NCI-H748 (cell line): ENCODE data around the gene MAF.

Experiments used
- DNase-seq: peaks from one replicate; lab custom pipeline; 2025; ENCODE audit not compliant: unreplicated experiment; lab: John Stamatoyannopoulos, UW

The MAF gene

DNA sequence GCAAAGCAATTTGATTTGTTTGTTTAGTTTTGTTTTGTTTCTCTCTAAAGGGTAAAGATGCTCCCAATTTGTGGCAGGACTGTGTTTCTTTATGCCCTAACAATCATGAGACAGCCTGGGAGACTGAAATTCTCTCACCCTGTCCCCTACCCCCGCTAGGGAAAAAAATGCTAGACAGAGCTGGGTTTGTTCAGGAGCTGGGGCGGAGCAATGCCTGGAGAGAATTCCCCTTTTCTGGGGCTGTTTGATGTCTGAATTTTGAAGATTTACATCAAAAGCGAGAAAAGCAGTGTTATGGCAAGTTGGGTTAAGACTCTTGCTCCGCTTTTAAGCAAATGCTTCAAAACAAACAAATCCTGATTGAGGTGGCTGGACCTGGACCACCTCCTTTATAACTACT is 8.4 kb downstream of the MAF start:
- DNase-seq: no peak

DNA sequence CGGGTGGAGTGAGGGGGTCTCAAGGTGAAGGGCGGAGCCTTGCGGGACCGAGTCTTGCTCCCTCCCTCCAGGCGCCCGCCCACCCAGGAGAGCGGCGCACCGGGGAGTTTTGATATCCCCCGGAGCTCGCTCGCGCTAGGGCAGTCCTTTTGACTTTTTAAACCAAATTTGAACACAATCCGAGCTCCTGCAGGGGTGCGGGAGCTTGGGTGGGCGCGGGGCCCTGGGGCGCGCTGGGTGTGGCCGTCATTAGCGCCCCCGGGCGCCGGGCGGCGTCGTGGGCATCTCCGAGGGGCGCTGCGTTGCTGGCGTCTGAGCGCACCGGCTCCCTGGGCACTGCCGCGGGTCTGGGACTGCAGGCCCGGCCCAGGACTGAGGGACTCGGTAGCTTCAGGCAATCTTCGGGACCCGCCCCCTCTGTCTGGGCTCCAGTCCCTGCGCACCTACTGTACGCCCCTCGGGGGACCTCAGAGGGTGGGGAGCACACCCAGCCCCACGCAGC is 10.9 kb downstream of the MAF start:
- no peak for DNase-seq

DNA sequence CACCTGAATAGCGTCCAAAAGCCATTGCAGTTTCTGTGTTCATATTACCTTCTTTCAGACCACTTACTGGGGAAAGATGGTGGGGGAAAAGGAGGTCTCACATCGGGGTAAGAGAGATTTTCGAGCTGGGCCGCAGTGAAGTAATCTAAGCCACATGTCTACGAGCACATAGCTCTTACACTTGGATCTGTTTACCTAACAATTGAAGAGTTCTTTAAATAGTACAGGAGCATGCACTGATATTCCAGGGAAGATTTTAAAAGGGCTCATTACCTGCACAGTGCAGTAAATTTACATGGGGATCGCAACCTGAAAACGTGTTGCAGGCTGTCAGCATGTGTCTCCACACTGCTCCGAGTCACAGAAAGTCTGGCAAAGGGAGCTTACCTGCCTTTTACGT is 12.6 kb downstream of the MAF start:
- DNase-seq: no peak

DNA sequence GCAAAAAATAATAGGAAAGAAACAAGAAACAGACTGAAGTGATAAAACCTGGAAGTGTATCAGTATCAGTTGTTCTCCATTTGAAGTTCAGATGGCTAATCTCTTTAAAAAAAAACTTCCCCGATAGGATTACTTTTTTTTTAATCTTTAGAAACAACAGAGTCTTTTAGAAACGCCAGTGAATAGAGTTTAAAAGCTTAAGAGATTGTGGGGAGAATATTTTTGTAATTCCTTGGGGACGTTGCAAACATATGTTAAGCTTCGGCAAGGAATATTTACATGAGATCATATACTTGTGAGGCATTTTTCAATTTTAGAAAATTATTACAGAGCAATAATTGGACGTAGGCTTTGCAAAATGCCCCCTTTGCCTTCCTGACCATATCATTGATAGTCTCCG is 13.2 kb downstream of the MAF start:
- no peak for DNase-seq

DNA sequence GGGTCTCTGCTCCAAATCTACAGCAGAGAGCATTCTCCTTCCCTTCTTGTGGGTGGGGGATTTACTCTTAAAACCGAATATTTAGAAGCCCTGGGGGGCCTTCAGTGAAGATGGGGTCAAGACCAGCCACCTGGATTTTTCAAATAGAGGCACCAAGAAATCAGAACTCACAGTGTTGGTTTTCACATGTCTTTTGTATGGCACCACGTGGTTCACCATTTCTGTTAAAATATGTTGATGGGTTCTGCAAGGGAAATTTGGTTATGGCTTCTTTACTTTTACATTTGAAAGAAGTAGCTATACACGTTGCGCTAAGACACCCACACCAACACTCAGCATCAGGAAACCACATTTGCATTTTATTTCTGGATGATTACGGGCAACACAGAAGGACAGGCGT is 17.7 kb downstream of the MAF start:
- no peak for DNase-seq

DNA sequence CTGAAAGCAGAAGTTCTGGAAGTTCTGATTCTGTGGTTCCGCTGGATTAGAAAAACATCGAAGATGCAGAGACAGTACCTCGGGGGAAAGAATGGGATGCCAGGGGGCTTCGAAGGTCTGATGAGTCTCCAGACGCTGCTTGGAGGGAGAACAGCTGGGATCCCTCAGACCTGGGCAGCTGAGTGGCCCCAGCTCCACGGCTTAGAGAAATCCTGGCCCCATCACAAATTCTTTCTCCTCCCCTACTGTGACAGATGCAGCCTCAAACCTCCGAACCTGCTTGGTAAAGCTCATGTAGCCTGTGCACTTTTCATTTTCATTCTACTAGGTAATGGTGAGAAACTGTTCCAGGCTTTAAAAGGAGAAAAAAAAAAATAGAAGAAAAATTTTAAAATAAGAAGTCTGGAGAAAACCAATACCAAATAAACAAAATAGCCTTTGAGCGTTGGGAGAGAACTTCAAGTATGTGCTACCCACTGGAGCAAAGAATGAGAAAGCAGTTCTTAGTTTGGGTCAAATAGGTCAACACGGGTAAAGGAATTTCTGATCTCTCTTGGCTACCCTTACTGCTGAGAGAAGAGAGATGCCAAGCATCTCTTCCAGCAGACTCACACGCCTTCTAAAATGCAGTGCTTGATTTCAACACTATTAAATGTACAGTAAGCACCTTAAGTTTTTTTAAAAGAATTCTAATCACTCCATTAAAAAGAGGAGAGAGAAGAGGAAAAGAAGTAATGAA is 19.9 kb downstream of the MAF start:
- no peak for DNase-seq

DNA sequence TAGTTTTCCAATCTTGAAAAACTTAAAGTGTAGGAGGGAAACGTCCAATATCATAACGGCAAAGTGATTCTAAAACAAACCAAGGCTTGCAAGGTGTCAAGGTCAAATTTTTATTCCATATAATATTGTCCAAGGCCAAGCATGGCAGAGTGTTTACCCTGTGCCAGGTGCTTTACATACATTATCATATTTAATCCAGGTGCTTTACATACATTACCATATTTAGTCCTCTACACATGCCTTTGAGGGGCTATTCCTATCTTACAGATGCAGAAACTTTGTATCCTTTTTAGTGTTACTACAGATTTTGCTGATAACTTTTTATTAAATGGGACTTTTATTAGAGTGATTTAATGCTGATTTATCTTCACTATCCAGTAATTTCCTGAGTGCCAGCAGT is 23.9 kb downstream of the MAF start:
- DNase-seq: no peak

DNA sequence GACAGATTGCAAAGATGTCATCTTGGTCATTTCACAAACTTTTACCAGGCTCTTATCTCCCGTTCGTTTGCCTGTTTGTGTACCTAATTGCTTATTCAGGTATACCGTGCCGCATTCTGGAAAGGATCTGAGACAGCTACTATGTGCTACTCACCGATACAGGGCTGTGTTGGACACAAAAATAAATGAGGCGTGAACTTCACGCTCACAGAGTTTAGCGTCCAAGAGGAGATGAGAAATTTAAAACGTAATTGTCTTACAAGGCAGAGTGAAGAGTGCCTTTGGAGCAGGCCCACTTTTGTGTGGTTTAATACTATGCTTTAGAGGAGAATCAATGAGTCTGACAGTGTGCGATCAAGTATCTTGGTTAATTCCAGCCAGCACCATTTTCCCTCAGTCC is 26.7 kb downstream of the MAF start:
- DNase-seq: no peak

DNA sequence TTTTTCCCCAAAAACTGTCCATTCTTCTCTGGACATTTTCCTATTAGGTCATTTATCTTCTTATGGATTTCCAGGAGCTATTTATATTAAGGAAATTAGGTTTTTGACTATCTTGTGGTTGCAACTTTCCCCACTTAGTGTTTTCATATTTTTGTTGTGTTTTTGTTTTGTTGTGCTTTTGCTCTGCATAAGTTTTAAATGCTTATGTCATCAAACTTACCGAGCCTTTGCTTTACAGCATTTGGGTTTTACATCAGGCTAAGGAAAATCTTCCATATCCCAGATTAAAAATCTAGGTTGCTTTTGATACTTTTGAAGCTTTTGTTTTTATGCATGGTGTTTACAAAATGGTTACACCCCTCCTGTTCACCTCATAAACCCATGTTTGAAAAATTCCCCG is 27.5 kb downstream of the MAF start:
- DNase-seq: no peak

DNA sequence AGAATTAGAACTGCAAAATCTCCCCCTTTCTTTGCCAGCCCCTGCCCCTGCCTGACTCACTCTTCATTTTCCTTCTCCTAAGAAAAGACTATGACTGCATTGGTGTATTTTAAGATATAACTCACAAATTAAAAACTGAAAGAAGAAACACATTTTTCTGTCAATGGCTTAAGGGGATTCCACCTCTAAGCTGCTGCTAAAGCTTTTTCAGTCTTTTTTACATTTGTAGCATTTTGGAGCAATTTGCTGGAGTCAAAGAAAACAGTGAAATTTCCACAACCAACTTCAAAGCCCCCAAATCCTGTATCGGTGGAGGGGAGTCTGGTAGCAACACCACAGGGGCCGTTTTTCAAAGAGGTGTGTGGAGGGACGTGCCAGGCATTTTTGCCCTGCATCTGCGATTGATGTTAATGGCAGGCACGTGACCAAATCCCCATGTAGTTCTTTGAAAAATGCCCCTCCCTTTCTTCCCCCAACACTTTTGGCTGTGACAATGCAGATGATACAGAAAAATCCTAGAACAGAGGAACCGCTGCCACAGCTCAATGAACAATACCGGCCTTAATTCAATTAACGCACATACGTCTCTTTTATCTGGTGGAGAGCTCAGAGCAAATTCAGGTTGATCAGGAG is 28.5 kb downstream of the MAF start:
- DNase-seq: peak; percentile 33

DNA sequence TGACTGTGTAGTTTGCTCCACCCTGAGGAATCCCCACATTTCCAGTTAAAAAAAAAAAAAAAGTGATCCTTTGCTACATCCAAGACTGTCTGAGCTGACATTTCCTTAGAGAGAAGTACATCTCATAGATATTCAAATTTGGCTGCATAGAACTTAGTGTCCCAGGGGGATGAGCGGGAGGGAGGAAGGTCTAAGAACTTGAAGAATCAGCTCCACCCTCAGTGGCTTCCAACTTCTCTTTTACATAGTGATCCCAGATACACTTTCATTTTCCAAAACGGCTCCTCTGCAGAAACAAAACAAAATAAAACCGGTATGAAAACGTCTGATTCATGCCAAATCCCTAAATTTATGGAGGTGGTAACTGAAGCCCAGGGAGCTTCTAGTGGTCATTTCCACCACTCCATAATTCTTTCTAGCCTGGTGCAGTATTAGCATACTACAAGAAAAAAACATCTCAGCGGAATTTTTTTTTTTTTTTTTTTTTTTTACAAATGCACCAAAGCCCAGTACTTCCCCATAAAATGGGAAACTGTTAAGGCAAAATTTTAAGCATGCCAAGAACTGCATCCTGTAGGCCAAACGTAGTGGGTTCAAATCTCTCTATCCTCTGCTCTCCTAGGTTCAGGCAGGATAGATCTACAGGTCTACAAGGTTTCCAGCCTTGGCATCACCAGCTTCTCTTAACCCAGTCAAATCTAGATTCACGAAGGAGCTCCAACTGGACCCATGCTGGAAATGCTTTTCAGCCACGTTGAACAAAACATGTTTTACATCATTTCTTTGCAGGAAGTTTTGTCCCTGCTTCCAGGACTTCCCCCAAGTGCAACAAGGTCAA is 29.3 kb downstream of the MAF start:
- no peak for DNase-seq

DNA sequence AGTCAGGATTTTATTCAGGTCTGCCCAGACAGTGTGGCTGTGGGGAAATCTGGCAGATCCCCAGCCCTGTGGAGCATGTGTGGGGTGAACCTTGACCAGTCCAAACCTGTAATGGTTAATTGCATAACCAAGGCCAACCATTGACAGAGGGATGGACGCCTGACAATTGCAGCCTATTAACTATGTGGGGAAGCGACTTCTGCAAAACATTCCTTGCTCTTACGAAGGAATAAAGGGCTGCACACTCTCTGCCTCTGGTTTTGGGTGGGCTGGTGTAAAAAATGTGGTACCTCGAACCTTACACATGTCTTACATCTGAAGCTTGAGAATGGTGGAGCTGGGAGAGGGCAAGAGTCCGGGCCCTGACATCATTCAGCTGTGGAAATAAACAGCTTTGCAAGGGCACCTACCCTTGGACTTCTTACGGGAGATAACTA is 35.8 kb downstream of the MAF start:
- no peak for DNase-seq

DNA sequence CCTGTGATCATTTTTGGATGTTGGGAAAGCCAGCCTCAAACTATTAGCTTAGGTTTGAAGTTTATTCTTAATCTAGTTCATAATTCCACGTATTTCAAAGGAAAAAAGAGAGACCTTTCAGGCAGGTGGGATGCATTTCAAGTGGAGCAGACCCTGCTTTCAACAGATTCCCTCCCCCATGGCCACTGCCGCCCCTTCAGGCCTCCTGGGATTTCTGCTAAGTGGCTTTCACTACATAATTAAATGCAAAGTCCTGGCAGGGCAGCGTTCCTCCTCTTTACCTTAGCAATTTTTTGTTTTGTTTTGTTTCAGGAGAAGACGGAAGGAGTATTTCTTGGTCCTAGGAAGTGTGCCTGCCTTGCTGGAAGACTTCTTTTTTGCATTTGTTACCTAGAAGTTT is 36.6 kb downstream of the MAF start:
- DNase-seq: no peak

DNA sequence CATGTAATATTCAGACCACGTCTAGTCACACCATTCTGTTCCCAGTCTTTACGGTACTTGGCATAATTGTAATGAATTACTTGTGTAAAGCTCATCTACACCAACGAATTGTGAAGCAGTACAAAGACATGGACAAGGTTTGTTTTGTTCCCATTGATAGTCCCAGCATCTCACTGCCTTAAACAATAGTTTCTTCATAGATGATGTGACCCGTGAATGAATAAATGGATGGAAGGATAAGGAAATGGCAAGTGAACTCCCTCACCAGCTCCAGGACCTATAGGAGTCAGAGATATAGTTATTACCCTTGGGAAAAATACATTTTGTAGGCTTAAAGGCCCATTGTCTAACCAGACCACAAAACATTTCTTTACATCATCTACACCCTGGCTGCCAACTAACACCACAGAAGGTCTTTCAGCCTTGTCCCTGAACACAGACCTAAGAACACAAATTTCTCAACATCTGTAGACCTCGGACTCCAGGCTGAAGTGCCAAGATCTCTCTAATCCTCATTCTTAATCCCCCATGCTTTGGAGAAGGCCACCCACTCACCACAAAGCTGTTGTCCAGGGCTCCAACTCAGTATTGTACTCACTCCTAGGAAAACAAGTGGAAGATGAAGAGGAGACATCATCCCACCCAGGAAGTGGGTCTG is 38.2 kb downstream of the MAF start:
- DNase-seq: no peak

DNA sequence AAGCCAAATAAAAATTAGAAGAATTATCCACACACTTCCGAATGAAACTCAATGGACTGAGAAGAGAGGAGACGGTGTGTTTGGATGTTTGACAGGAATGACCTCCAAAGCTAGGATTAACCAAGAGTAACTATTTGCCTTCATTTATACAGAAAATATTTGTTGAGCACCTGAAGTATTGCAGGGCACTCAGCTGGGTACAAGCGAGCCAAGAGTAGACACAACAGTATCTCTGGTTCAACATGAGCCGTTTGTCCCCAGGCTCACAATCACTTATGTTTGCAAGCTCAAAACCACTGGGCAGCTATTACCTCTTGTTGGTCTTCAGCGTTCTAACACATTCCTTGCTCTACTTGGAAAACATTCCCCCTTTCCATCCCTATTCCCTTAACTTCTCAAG is 38.8 kb downstream of the MAF start:
- DNase-seq: no peak

DNA sequence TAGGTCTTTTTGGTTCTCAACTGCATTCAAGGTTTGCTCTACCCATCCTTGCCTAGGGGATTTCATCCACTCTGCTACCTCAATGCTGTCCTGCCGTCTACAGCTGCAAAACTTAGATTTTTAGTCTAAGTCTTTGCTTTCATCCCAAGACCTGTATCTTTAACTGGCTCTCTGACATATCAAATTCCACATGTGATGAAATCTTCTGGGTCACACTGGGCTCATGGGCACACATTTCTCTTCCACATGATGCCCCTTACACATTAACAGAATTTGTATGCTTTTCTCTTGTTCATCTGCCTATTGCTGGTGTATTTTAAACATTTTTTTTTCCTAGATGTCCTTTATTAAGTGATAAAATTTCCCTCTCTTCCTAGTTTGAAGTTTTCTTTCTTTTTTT is 39.6 kb downstream of the MAF start:
- no peak for DNase-seq

DNA sequence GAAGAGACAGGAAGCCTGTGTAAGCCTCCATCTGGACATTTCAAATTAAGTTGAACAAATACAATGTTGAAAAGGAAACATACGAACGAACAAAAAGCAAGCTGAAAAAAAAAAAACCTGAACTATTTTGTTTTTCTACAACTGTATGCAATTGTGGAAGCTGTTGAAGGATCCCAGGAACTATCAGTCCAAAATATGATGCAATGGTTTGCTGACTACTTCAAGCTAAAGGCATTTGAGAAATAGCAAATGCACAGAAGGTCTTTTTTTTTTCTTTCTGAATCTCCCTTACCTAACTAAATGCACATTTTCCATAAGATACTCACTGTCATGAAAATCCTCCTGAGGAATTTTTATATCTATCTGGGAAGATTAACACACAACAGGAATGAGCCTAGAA is 40.2 kb downstream of the MAF start:
- no peak for DNase-seq

DNA sequence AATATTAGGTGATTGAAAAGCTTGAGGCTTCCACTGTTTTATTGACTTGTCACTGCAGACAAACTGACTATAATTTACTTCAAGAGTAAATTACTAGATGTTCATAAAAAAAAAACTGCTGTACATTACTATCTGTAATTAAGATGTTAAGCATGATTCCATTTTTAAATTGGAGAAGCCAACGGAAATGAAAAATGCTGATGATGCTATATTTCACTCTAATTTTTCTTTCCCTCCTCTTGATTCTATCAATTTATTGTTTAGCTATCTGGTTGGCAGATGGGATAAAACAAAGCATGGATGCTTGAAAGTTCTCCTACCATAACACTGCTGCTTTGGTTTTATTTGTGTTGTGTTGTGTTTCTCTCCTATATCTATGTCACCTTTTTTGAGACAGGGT is 41.0 kb downstream of the MAF start:
- DNase-seq: no peak

DNA sequence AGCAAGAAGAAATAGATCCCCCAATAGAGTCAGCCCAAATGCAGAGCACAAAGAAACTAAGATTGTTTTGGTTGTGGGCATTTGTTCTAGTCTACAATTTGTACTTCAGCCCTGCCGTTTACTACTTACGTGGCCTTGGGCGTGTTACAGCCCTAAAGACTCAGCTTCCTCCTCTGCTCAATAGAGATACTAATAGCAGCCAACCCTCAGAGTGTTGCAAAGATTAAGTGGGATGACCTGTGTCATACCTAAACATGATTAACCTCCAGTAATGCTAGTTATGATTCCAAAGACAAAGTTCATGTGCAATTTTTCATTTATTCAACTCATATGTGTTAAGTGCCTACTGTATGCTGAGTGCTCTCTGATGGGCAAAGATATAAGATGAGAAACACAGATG is 43.1 kb downstream of the MAF start:
- DNase-seq: no peak

DNA sequence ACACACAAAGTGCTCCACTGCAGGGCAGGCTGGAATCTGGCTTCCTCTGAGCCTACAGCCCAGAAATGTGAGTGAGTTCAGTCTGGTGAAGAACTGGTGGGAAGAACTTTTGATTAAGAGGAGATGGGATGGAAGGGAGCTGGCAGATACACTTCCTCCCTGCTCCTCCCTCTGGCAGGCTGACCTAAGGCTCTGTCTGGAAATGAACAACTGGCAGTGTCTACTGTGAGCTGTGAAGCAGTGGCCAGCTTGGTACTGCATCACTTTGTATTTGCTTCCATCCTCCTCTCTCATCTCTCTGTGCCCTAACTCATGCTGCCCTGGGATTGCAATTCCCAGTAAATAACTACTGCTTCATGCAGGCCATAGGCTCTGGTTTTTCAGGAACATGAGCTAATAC is 45.6 kb downstream of the MAF start:
- no peak for DNase-seq

DNA sequence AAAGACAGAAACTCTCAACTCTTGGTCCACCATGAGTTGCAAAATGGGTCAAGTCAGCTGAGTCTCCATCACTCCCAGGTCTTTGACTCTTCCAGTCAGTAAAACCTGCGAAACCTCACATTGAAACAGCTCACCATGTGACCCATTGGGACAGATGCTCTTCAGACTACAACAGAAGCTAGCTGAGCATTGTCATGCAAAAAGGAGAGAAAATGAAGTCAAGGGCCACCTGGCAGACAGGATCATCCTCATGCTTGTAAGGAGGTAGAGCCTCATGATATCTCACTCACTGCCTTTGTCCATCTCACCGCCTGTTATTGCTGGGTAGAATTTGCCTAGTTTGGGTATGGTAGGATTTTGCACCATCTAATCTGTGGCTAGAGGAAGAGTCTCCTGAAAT is 50.2 kb downstream of the MAF start:
- DNase-seq: no peak
